ENCODE measurements around the gene PBX1.

- TF ChIP-seq CTCF (IDR thresholded peaks at IDR 0.05) = no peak
- TF ChIP-seq EP300 (IDR thresholded peaks at IDR 0.05) = no peak
- no peak for TF ChIP-seq POLR2A (IDR thresholded peaks at IDR 0.05)
These were observed 279.8 kb downstream of the PBX1 start for GRCh38 chr1:164838786-164839185.
